Colonic mucosa (tissue), 4 donors: Measurements from ENCODE around the gene BRSK1. TPM values are rescaled to one million over a fixed set of nuclear protein-coding genes. Genes with fewer than 3 reads are reported as not detected.

Experiments
- DNase-seq: peaks from one replicate; pipeline ENCODE4 v3.0.0-alpha.2; 2020
- H3K27ac ChIP-seq: fragments of 200-600 bp; one replicate; pipeline ENCODE4 v1.8.0; 2021
- H3K27me3 ChIP-seq: fragments of 200-600 bp; one replicate; pipeline ENCODE4 v1.8.0; 2021
- H3K36me3 ChIP-seq: fragments of 200-600 bp; one replicate; pipeline ENCODE4 v1.8.0; 2021
- H3K4me1 ChIP-seq: fragments of 200-600 bp; one replicate; pipeline ENCODE4 v1.8.0; 2021; ENCODE audit warnings: mild to moderate bottlenecking
- H3K4me3 ChIP-seq: fragments of 200-600 bp; one replicate; pipeline ENCODE4 v1.8.0; 2021
- H3K9ac ChIP-seq, 2 donors: one replicate each; pipeline ENCODE4 v1.7.0; 2013; ENCODE audit warnings: control low read depth in 2 of 2, low read depth in 2 of 2, low read length in 2 of 2
- H3K9me3 ChIP-seq: fragments of 200-600 bp; one replicate; pipeline ENCODE4 v1.8.0; 2021
- CTCF ChIP-seq: fragments of 200-600 bp; IDR thresholded peaks from one replicate; pipeline ENCODE4 v1.8.0; 2022; ENCODE audit warnings: antibody characterized with exemption, mild to moderate bottlenecking
- intact Hi-C: fragments of 100-400 bp; cut with DNase I; formaldehyde crosslinking; loops from one replicate; pipeline ENCODE4 v1.14.1; 2022
- microRNA-seq: library from miRNA; unstranded; fragments of <30 nt; microRNA quantifications from one replicate; pipeline ENCODE4, GENCODE V29; 2019
- total RNA-seq, 2 donors: library from RNA; stranded (reverse); fragmentation: NEBNext Ultra II Directional in 1 of 2; extraction: Animal tissue kit (Norgen Biotek cat#: 25700) in 1 of 2; gene quantifications; one replicate each; pipeline ENCODE4 v1.2.1, GENCODE V29; 2021
- donor health status: healthy.
- donor health status: DM: no; HTN: no; CAD: no.
- donor health status: DM: no; HTN: no; CAD: no.

Gene BRSK1
- total RNA-seq, 2 donors from 2014 or later: 0.59 to 2.3 TPM

GRCh38 chr19:55358493-55358892 lies 74.7 kb downstream of the BRSK1 start:
- no peak overlapping the region for H3K9ac ChIP-seq
- no peak overlapping the region for H3K27ac ChIP-seq
- peaks cover 9% of the 10 kb centered on the region for H3K27me3 ChIP-seq
- no peak overlapping the region for H3K4me3 ChIP-seq
- intact Hi-C loops: no loop called here
- no peaks in the 10 kb centered on the region for H3K9me3 ChIP-seq
- no peak for TF ChIP-seq CTCF
- no peak for DNase-seq
- no peaks in the 10 kb centered on the region for H3K36me3 ChIP-seq
- peaks cover 5% of the 10 kb centered on the region for H3K4me1 ChIP-seq

GRCh38 chr19:55358943-55359908 lies 75.4 kb downstream of the BRSK1 start:
- DNase-seq: no peak
- Histone ChIP-seq H3K9ac (no peak overlapping the region), H3K27me3 (peaks cover 9% of the 10 kb centered on the region)

GRCh38 chr19:55360902-55361301 lies 77.1 kb downstream of the BRSK1 start:
- DNase-seq: no peak
- intact Hi-C loops: no loop called here
- Histone ChIP-seq H3K4me3 (no peak overlapping the region), H3K36me3 (no peaks in the 10 kb centered on the region), H3K27ac (no peak overlapping the region), H3K9ac (no peak overlapping the region), H3K4me1 (no peaks in the 10 kb centered on the region), H3K9me3 (no peaks in the 10 kb centered on the region), H3K27me3 (no peaks in the 10 kb centered on the region)
- TF ChIP-seq CTCF: no peak

More at GRCh38 chr19:55358943-55359908, 75.4 kb downstream of the BRSK1 start:
- no peaks in the 10 kb centered on the region for H3K9me3 ChIP-seq
- no peak overlapping the region for H3K4me3 ChIP-seq
- peaks cover 5% of the 10 kb centered on the region for H3K4me1 ChIP-seq
- no peak overlapping the region for H3K27ac ChIP-seq
- TF ChIP-seq CTCF: no peak
- no peaks in the 10 kb centered on the region for H3K36me3 ChIP-seq
- intact Hi-C loops: no loop called here

Small RNAs within 50 kb of the gene (microRNA-seq; reads per million reads assigned to microRNA genes)
- gene MIR6802 (not detected), gene MIR6803 (5.0 reads per million)

Other genes starting within 250 kb of the BRSK1 start
- 1 to 10 TPM in 1 of 2 donors, under 1 TPM in 1; 0.32 to 1.1 TPM for gene GP6, start 245.7 kb upstream of the BRSK1 start, total RNA-seq
- gene RDH13, start 220.8 kb upstream of the BRSK1 start, total RNA-seq: 10 to 100 TPM; 39.5 to 93.0 TPM
- 10 to 100 TPM; 27.5 to 83.9 TPM for gene EPS8L1, start 208.1 kb upstream of the BRSK1 start, total RNA-seq
- gene PPP1R12C, start 166.4 kb upstream of the BRSK1 start, total RNA-seq: 100 to 1,000 TPM in 1 of 2 donors, 10 to 100 TPM in 1; 82.6 to 112 TPM
- 1 to 10 TPM in 1 of 2 donors, under 1 TPM in 1; 0.69 to 2.1 TPM for gene TNNT1, start 134.8 kb upstream of the BRSK1 start, total RNA-seq
- 1 to 10 TPM in 1 of 2 donors, under 1 TPM in 1; 0.64 to 1.2 TPM for gene TNNI3, start 126.3 kb upstream of the BRSK1 start, total RNA-seq
- gene DNAAF3, start 117.4 kb upstream of the BRSK1 start, total RNA-seq: 1 to 10 TPM; 1.6 to 2.4 TPM
- 1 to 10 TPM in 1 of 2 donors, under 1 TPM in 1; 0.67 to 3.2 TPM for gene SYT5, start 103.7 kb upstream of the BRSK1 start, total RNA-seq
- gene PTPRH, start 74.5 kb upstream of the BRSK1 start, total RNA-seq: 100 to 1,000 TPM in 1 of 2 donors, 10 to 100 TPM in 1; 76.3 to 131 TPM
- gene TMEM86B, start 55.2 kb upstream of the BRSK1 start, total RNA-seq: 1 to 10 TPM; 2.1 to 5.3 TPM
- 10 to 100 TPM; 65.1 to 97.2 TPM for gene PPP6R1, start 25.0 kb upstream of the BRSK1 start, total RNA-seq
- 10 to 100 TPM; 29.0 to 82.3 TPM for gene HSPBP1, start 3.9 kb upstream of the BRSK1 start, total RNA-seq
- 10 to 100 TPM in 1 of 2 donors, 1 to 10 TPM in 1; 9.7 to 47.2 TPM for gene TMEM150B, start 41.3 kb downstream of the BRSK1 start, total RNA-seq
- gene KMT5C, start 55.9 kb downstream of the BRSK1 start, total RNA-seq: 10 to 100 TPM; 14.9 to 24.9 TPM
- 10 to 100 TPM; 12.9 to 15.2 TPM for gene COX6B2, start 70.7 kb downstream of the BRSK1 start, total RNA-seq
- gene GARIN5B, start 79.3 kb downstream of the BRSK1 start, total RNA-seq: not detected
- gene IL11, start 86.5 kb downstream of the BRSK1 start, total RNA-seq: under 1 TPM in 1 of 2 donors, not detected in 1; 0.64 TPM
- not detected for gene TMEM190, start 92.8 kb downstream of the BRSK1 start, total RNA-seq
- 10 to 100 TPM; 78.1 to 85.9 TPM for gene TMEM238, start 100.3 kb downstream of the BRSK1 start, total RNA-seq
- gene RPL28, start 101.9 kb downstream of the BRSK1 start, total RNA-seq: 1,000 to 10,000 TPM; 1,447 to 1,819 TPM
- gene UBE2S, start 123.8 kb downstream of the BRSK1 start, total RNA-seq: 100 to 1,000 TPM in 1 of 2 donors, 10 to 100 TPM in 1; 43.8 to 147 TPM
- gene SHISA7, start 159.3 kb downstream of the BRSK1 start, total RNA-seq: not detected
- gene ISOC2, start 177.6 kb downstream of the BRSK1 start, total RNA-seq: 100 to 1,000 TPM in 1 of 2 donors, 10 to 100 TPM in 1; 89.8 to 132 TPM
- gene C19orf85, start 180.8 kb downstream of the BRSK1 start, total RNA-seq: not detected
- 1 to 10 TPM; 8.6 to 8.9 TPM for gene ZNF628, start 192.6 kb downstream of the BRSK1 start, total RNA-seq
- gene NAT14, start 201.2 kb downstream of the BRSK1 start, total RNA-seq: 1 to 10 TPM; 4.9 to 7.7 TPM
- 1 to 10 TPM; 2.2 to 7.4 TPM for gene SSC5D, start 204.4 kb downstream of the BRSK1 start, total RNA-seq